NT2/D1 (cell line): ENCODE measurements around the gene MEGF6.

Experiments used
- SUZ12 ChIP-seq: IDR thresholded peaks from 2 replicates; pipeline ENCODE4 v1.6.1; 2011; ENCODE audit not compliant: insufficient read length, insufficient read depth; ENCODE audit errors: extremely low read depth
- YY1 ChIP-seq: IDR thresholded peaks from 2 replicates; pipeline ENCODE4 v1.6.1; 2011; ENCODE audit not compliant: insufficient read length, insufficient read depth
- ZNF274 ChIP-seq: IDR thresholded peaks from 2 replicates; pipeline ENCODE4 v1.6.1; 2011; ENCODE audit warnings: mild to moderate bottlenecking, low read depth, low read length

GRCh38 chr1:3638676-3639075, 27.4 kb upstream of the MEGF6 start:
- no peak for TF ChIP-seq ZNF274
- no peak for TF ChIP-seq YY1
- no peak for TF ChIP-seq SUZ12
